Thymus (tissue), 11 donors: Measurements from ENCODE around the gene MRTO4. TPM values are rescaled to one million over a fixed set of nuclear protein-coding genes. Genes with fewer than 3 reads are reported as not detected.
"Not testable (repeated sequence)": the region's sequence is repeated elsewhere in the genome, so short reads cannot be mapped to it uniquely, and the experiment has no call there.

Experiments
- DNase-seq, 9 donors: peaks; one replicate each; pipeline ENCODE4 v3.0.0-alpha.2; 2013; ENCODE audit warnings: low spot score in 9 of 9, low read depth in 6 of 9, missing footprints in 1 of 9
- H3K27ac ChIP-seq, 2 donors: one replicate each; pipeline ENCODE4 v1.5.1; 2013; ENCODE audit warnings: control low read depth in 1 of 2, low read depth in 1 of 2, low read length in 1 of 2, mild to moderate bottlenecking in 1 of 2, moderate library complexity in 1 of 2
- H3K27me3 ChIP-seq, 2 donors: one replicate each; pipeline ENCODE4 v1.5.1; 2013; ENCODE audit warnings: low read length in 1 of 2; ENCODE audit not compliant: control insufficient read depth in 2 of 2, insufficient read depth in 1 of 2
- H3K36me3 ChIP-seq, 2 donors: one replicate each; pipeline ENCODE4 v1.5.1; 2013; ENCODE audit warnings: low read length in 1 of 2, mild to moderate bottlenecking in 1 of 2, moderate library complexity in 1 of 2; ENCODE audit not compliant: control insufficient read depth in 2 of 2, insufficient read depth in 2 of 2
- H3K4me1 ChIP-seq, 2 donors: one replicate each; pipeline ENCODE4 v1.5.1; 2013; ENCODE audit warnings: low read length in 2 of 2; ENCODE audit not compliant: control insufficient read depth in 2 of 2, insufficient read depth in 2 of 2
- H3K4me3 ChIP-seq, 2 donors: one replicate each; pipeline ENCODE4 v1.5.1; 2013; ENCODE audit warnings: low read length in 2 of 2, control low read depth in 1 of 2, mild to moderate bottlenecking in 1 of 2
- H3K9me3 ChIP-seq, 2 donors: one replicate each; pipeline ENCODE4 v1.5.1; 2013; ENCODE audit warnings: low read length in 1 of 2, mild to moderate bottlenecking in 1 of 2; ENCODE audit not compliant: control insufficient read depth in 2 of 2, insufficient read depth in 1 of 2
- WGBS: extraction: QIAGEN DNeasy Blood & Tissue Kit; methylation state at CpG from one replicate; pipeline ENCODE4 v1.1.7; 2013; 5-methylcytosine and 5-hydroxymethylcytosine counted together
- polyA plus RNA-seq: library from polyadenylated mRNA; stranded (reverse); fragments of 200-250 nt; gene quantifications from one replicate; pipeline ENCODE4 v1.2.3, GENCODE V29; 2013
- total RNA-seq: library from RNA; stranded (reverse); fragments of 120-200 nt; gene quantifications from one replicate; pipeline ENCODE4 v1.2.4, GENCODE V29; 2013
- donor health status: healthy.

Gene MRTO4
- total and polyA plus RNA-seq, 2 donors = 28.4 to 35.5 TPM

DNA sequence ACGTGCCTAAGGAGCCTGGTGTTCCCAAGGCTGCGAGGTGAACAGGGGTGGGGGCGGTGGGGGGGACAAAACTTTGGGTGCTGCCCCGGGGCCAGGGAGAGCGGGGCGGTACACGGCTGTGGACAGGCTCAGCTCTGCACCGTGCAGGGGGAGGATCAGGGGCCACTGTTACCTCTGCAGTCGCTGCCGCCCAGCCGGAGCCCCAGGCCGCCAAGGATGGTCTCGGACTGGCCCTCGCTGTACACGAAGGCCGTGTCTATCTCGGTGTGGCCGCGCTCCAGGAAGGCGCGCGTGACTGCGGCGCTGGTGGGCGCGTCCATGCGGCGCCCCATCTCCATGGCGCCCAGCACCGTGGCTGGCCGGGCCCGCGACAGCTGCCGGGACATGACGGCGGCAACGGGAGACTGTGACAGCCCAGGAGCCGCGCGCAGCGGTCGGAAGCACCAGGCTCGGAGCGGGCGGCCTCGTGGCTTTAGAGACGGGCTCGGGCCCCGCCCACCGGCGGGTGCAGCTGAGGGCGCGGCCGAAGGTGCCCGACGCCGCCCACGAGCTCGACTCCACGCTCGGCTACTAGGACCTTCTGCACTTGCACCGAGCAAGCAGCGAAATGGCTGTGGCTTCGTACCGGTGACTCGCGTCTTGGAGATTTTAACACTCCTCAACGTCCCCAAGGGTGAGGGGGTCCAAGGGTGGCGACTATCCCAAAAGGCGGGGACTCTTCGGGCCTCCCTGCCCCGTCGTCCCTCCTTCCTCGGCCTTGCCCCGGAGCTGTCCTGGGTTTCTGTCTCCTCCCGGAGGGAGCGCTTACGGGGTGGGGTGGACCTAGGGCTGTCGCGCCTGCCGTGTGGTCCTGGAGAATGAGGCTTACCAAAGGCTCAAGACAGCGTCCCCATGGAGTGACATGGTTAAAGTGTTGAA lies 37.0 kb downstream of the MRTO4 start, which contains the start of gene AKR7A3:
Gene AKR7A3 (minus strand): TSS at position 447 of the 918 bp plus-strand sequence. CDS start 61 bp downstream, at position 386.
- WGBS = 26% methylated on average over 71 of the region's 82 CpGs
- DNase-seq = peak in 5 of 9 donors; percentile 26 to 62 (median 45)
- not testable (repeated sequence) for H3K4me1 ChIP-seq

DNA sequence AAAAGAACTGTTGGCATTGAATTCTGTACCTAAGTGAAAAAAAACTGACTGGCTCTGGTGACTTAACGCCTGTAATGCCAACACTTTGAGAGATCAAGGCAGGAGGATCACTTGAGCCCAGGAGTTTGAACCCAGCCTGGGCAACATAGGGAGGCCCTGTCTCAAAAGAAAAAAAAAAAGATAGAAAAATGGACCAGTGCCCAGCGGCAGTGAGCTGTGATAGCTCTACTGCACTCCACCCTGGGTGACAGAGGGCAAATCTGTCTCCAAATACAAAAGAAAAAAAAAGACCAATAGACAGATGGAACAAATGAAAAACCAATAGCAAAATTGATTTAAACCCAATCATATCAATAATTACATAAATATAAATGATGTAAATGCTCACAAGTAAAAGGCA lies 37.6 kb downstream of the MRTO4 start:
- peaks cover 0 to 19% of the 10 kb centered on the region in 2 donors for H3K27me3 ChIP-seq
- H3K36me3 ChIP-seq = no peaks in the 10 kb centered on the region
- DNase-seq = no peak
- H3K9me3 ChIP-seq = peaks cover 0 to 12% of the 10 kb centered on the region in 2 donors
- peak overlapping the region in 1 of 2 donors; percentile 22 for H3K4me3 ChIP-seq
- H3K4me1 ChIP-seq = peaks cover 3 to 6% of the 10 kb centered on the region in 2 donors
- H3K27ac ChIP-seq = no peak overlapping the region
- WGBS = 81% methylated on average over 2 of the region's 2 CpGs

More for the DNA sequence above, 37.0 kb downstream of the MRTO4 start, which contains the start of gene AKR7A3:
- Histone ChIP-seq H3K4me3 (peak within 1 kb of the TSS; percentile 22 to 33), H3K27me3 (peaks cover 0 to 19% of the 10 kb centered on the region in 2 donors)
- H3K36me3 ChIP-seq, H3K27ac ChIP-seq, H3K9me3 ChIP-seq: not testable (repeated sequence)

DNA sequence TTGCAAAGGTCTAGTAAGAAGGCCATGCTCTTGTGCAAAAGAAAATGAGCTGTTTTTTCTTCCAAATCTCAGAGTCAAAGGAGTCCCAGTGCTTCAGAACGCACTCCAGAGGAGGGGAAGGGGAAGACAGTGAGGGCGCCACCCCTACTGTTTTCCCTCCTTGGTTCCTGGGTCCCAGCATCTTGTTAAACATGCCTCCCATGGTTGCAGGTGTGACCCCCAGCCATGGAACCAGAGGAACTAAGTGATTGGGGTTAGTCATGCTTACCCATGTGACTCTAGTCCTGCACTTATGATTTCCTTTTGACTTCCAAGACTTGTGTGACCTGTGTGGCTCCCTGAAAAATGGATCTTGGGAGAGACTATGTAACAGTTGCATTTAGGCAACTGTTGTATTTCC lies 43.0 kb downstream of the MRTO4 start:
- Histone ChIP-seq H3K4me1 (no peaks in the 10 kb centered on the region), H3K27me3 (peaks cover 0 to 2% of the 10 kb centered on the region in 2 donors), H3K9me3 (peaks cover 6 to 31% of the 10 kb centered on the region in 2 donors), H3K4me3 (no peak overlapping the region), H3K36me3 (peaks cover 0 to 3% of the 10 kb centered on the region in 2 donors), H3K27ac (no peak overlapping the region)
- no peak for DNase-seq
- 78% methylated on average over 2 of the region's 2 CpGs for WGBS

DNA sequence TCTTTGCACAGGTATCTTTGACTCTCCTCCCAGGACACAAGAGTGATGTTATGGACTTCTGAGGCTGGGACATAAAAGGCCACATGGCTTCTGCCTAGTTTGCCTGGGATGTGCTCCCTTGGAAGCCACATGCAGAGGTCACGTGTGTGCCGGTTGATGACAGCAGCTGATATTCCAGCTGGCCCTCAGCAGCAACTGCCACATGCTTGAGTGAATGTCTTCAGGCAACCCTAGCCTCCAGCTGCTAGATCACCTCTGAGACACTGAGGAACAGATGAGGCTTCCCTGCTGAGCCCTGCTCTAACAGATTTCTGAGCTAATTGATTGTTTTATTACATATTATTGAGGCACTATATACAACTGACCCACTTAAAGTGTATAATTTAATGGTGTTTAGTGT lies 48.6 kb downstream of the MRTO4 start:
- Histone ChIP-seq H3K9me3 (peaks cover 2 to 10% of the 10 kb centered on the region in 2 donors), H3K27me3 (no peaks in the 10 kb centered on the region), H3K4me1 (no peaks in the 10 kb centered on the region), H3K36me3 (peaks cover 9 to 25% of the 10 kb centered on the region in 2 donors), H3K27ac (no peak overlapping the region), H3K4me3 (no peak overlapping the region)
- no peak for DNase-seq
- 96% methylated on average over 2 of the region's 2 CpGs for WGBS

DNA sequence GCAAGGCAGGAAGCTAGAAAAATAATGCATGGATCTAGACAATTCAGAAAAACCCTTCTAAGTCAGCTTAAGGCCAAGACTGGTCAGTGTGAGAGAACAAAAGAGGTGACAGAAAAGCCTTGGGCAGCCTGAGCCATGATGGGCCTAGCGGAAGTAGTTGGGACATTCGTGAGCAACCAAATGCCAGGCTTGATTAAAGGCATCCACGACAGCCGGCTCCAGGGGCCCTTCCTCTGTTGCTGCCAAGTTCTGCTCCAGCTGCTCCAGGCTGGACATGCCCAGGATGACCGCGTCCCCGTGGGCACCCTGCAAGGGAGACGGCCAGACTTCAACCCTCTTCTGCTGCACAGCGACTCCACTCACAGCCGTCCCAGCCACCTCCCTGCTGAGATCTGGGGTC lies 52.5 kb downstream of the MRTO4 start:
- peaks cover 31 to 57% of the 10 kb centered on the region in 2 donors for H3K36me3 ChIP-seq
- not testable (repeated sequence) for DNase-seq, H3K27ac ChIP-seq, H3K9me3 ChIP-seq, H3K4me1 ChIP-seq, H3K27me3 ChIP-seq, H3K4me3 ChIP-seq
- 96% methylated on average over 10 of the region's 10 CpGs for WGBS

DNA sequence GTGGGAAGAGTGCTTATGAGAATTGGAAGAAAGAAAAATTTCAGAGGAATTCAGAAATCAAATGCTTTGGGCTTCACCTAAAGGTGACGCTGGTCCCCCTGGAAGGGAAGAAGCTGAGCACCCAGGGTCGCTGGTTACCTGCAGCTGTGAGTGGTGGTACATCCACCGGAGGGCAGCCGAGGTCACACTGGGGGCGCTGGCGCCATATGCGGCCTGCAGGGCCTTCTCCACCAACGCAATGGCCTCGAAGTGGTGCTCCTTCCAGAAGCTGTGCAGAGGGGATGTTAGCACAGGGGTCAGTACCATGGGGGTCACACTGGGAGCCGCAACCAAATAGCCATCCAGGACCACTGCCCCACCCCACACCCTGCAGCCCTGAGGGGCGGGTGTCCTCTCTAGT lies 54.3 kb downstream of the MRTO4 start:
- no peak for DNase-seq
- Histone ChIP-seq H3K4me3 (no peak overlapping the region), H3K27ac (no peak overlapping the region), H3K9me3 (no peaks in the 10 kb centered on the region), H3K4me1 (peaks cover 0 to 3% of the 10 kb centered on the region in 2 donors), H3K36me3 (peaks cover 31 to 57% of the 10 kb centered on the region in 2 donors), H3K27me3 (no peaks in the 10 kb centered on the region)
- 98% methylated on average over 11 of the region's 11 CpGs for WGBS

DNA sequence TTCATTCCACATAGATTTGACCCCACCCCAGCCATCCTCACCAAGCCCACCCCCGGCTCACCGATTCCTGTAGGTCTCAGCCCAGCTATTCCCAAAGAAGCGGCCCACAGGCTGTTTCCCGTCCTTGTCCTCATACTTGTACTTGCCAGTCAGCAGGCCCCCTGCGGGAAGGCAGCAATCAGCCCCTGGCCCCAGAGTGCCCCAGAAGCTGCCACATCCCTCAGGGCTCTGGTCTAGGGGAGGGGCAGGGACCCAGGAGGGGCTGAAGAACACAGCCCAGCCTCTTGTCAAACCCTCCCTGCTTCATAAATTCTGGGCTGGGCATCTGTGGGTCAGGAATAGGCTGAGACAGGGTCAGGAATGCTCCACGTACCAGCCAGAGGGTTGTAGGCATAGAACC lies 55.3 kb downstream of the MRTO4 start:
- H3K4me1 ChIP-seq = peaks cover 5 to 9% of the 10 kb centered on the region in 2 donors
- H3K27me3 ChIP-seq = no peaks in the 10 kb centered on the region
- no peaks in the 10 kb centered on the region for H3K9me3 ChIP-seq
- H3K36me3 ChIP-seq = peaks cover 31 to 57% of the 10 kb centered on the region in 2 donors
- H3K4me3 ChIP-seq = no peak overlapping the region
- no peak for DNase-seq
- WGBS = 96% methylated on average over 6 of the region's 6 CpGs
- no peak overlapping the region for H3K27ac ChIP-seq

DNA sequence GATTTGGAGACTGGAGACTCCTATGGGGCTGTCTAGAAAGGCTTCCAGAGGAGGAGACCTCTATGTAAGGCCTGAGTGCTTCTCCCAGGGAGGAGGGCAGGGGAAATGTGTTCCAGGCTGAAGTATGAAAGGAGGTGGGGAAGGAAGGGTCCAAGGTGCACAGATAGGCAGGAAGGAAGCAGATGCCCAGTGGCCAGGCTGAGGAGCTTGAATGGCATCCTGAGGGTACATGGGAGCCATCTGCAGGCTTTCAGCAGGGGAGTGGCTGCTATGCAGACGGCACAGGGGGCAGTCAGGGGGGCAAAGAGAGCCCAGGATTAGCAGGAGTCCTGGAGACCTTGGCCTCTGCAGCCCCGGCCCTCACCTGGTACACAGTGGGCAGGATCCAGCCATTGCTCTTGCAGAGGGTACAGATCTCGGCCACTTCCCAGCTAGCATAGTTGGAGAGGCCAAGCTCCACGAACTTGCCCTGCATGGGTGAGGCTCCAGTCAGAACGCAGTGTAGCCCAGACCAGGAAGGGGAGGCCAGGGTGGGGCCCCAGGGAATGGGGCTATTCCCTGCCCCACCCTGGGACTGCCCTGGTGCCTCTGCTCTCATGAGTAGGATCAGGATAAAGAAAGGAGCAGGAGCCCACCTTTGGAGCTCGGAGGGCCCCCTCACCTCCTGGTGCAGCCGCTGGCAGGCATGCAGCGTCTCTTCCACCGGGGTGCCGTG lies 56.3 kb downstream of the MRTO4 start:
- no peak for DNase-seq
- Histone ChIP-seq H3K9me3 (no peaks in the 10 kb centered on the region), H3K27me3 (peaks cover 0 to 3% of the 10 kb centered on the region in 2 donors), H3K4me3 (no peak overlapping the region), H3K36me3 (peaks cover 29 to 55% of the 10 kb centered on the region in 2 donors), H3K27ac (no peak overlapping the region), H3K4me1 (peaks cover 5 to 17% of the 10 kb centered on the region in 2 donors)
- WGBS = 98% methylated on average over 10 of the region's 10 CpGs

DNA sequence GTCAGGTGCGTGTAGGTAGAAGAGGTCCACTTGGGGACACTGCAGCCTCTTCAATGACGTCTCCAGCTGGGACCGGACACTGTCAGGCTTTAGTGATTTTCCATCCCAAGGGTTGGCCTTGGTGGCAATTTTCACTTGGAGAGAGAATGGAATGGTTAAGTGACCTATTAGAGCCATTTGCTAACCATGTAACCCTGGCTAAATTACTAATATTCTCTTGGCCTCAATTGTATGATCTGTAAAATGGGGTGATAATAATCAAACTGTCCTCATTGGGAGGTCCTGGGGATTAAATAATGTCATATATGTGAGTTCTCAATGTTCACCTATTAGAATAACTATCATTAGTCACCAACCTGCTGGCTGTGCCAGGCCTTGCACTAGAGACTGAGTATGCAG lies 56.9 kb downstream of the MRTO4 start:
- peaks cover 28 to 49% of the 10 kb centered on the region in 2 donors for H3K36me3 ChIP-seq

More for the DNA sequence above, 56.9 kb downstream of the MRTO4 start:
- peaks cover 5 to 18% of the 10 kb centered on the region in 2 donors for H3K4me1 ChIP-seq
- H3K4me3 ChIP-seq = no peak overlapping the region
- WGBS = 98% methylated on average over 3 of the region's 3 CpGs
- no peak for DNase-seq
- H3K27me3 ChIP-seq = peaks cover 0 to 3% of the 10 kb centered on the region in 2 donors
- no peak overlapping the region for H3K27ac ChIP-seq
- H3K9me3 ChIP-seq = no peaks in the 10 kb centered on the region
